NOMO-1 treated with DMSO at 0.1 percent for 48 hours (cell line): ENCODE results near the gene DLK2.

Experiments used
- DNase-seq: peaks from one replicate; lab custom pipeline; 2025; ENCODE audit not compliant: unreplicated experiment; lab: John Stamatoyannopoulos, UW

Gene DLK2

GRCh38 chr6:43454290-43454695 is 1.1 kb downstream of the DLK2 start:
- DNase-seq = no peak

GRCh38 chr6:43453831-43454230 is 1.5 kb downstream of the DLK2 start:
- DNase-seq = no peak

- DNase-seq = no peak
These were observed 2.5 kb downstream of the DLK2 start for GRCh38 chr6:43452896-43453295.

DNA sequence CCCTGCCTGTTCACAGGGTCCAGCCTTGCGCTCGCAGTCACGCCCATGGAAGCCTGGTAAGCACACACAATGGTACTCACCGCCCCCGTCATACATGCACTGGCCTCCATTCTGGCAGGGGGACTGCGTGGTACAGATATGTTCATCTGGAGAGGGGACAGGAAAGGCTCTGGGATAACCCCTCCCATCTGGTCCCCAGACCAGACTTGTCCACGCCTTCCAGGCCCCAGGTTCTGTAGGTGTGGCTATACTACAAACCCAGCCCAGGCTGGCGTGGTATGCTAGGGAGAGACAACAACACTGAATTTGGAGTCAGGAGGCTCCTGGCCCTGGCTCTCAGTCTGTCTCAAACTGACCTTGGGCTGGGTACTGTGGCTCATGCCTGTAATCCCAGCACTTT is 3.4 kb downstream of the DLK2 start:
- DNase-seq = no peak

GRCh38 chr6:43451348-43451747 is 4.0 kb downstream of the DLK2 start:
- no peak for DNase-seq

DNA sequence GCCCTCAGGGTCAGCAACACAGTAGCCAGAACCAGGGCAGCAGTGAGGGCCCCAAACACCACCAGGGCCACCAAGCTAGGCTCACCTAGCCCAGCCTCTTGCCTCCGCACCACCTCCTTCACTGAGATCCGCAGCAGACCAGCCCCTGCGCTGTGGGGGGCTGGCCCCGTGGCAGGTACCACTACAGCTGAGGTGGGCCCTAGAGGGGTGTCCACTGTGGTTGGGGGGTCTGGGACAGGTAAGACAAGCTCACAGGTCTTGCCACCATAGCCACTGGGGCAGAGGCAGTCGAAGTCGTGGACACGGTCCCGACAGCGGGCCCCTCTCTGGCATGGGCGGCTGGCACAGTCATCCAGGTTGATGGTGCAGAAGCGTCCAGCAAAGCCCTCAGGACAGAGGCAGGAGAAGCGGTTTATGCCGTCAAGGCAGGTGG is 4.6 kb downstream of the DLK2 start:
- DNase-seq = no peak

DNA sequence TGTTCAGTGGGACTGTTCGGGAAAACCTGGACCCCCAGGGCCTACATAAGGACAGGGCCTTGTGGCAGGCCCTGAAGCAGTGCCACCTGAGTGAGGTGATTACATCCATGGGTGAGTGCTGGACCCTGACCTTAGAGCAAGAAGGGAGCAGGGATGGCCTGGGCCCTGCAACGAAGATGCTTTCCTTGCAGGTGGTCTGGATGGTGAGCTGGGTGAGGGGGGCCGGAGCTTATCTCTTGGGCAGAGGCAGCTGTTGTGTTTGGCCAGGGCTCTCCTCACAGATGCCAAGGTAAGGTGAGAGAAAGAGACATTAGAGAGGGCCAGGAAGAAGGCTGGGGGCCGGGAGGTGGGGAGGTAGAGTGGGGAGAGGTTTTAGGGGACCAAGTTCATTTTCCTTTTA is 6.4 kb downstream of the DLK2 start:
- no peak for DNase-seq

DNA sequence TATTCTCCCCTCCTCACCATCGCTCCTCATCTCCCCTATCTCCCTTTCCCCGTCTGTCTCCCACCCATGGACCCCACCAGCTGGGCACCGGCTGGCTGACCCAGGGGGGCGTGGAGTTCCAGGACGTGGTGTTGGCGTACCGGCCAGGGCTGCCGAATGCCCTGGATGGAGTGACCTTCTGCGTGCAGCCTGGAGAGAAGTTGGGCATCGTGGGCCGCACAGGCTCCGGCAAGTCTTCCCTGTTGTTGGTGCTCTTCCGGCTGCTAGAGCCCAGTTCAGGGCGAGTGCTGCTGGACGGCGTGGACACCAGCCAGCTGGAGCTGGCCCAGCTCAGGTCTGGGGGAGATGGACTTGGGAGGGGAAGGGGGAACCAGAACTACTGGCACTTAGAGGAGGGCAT is 7.7 kb downstream of the DLK2 start:
- DNase-seq = no peak

DNA sequence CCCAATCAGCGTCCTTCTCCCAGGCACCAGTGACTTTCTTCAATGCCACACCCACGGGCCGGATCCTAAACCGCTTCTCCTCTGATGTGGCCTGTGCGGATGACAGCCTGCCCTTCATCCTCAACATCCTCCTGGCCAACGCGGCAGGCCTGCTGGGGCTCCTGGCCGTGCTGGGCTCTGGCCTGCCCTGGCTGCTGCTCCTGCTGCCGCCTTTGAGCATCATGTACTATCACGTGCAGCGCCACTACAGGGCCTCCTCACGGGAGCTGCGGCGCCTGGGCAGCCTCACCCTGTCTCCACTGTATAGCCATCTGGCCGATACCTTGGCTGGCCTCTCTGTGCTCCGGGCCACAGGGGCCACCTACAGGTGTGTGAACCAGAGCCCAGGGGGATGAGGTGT is 9.8 kb downstream of the DLK2 start:
- no peak for DNase-seq

GRCh38 chr6:43444582-43444981 is 10.8 kb downstream of the DLK2 start:
- no peak for DNase-seq

GRCh38 chr6:43444036-43444435 is 11.3 kb downstream of the DLK2 start:
- no peak for DNase-seq

GRCh38 chr6:43442935-43443334 is 12.4 kb downstream of the DLK2 start:
- DNase-seq = no peak

DNA sequence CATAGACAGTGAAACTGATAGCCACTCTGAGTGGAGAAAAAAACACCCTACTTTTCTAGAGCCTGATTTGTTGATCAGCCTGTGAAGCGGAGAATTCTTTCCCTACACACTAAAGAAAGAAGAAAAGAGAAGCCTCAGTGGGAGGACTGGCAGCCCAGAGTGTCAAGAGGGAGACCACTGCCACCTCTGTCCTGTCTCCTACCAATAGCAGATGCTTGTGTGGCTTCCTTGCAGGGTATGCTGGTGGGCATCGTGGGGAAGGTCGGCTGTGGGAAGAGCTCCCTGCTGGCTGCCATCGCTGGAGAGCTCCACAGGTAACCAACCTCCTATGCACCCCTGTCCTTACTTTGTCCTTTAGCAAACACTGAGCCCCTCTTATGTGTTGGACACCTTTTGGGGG is 17.6 kb downstream of the DLK2 start:
- no peak for DNase-seq

- no peak for DNase-seq
These were observed 18.6 kb downstream of the DLK2 start for GRCh38 chr6:43436577-43437282.

DNA sequence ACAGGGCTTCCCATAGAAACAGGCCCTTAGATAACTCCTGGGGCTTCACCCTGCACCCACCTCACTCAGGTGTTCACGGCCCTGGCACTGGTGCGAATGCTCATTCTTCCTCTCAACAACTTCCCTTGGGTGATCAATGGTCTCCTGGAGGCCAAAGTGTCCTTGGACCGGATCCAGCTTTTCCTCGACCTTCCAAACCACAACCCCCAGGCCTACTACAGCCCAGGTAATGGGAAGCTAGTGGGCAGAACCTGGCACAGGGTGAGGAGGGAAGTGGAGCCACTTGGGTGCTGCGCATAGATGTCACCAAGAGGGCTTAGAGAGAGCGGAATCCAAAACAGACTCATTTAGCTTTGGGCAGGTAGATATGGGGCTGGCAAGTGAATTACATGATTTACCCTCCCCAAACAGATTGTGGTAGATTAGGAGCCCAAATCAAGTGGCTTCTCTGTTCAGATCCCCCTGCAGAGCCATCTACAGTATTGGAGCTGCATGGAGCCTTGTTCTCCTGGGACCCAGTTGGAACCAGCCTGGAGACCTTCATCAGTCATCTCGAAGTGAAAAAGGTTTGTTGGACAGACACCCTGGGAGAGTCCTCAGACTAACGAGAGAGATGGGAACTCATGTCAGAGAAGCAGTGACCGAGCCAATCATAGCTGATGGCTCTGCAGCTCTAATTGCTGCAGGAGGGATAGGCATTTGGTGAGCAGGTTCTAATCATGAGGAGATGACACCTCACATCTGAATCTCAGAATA is 19.5 kb downstream of the DLK2 start:
- DNase-seq = no peak

- no peak for DNase-seq
These were observed 20.4 kb downstream of the DLK2 start for GRCh38 chr6:43434943-43435342.

- no peak for DNase-seq
These were observed 21.1 kb downstream of the DLK2 start for GRCh38 chr6:43434001-43434840.

GRCh38 chr6:43433148-43433547 is 22.2 kb downstream of the DLK2 start:
- no peak for DNase-seq

DNA sequence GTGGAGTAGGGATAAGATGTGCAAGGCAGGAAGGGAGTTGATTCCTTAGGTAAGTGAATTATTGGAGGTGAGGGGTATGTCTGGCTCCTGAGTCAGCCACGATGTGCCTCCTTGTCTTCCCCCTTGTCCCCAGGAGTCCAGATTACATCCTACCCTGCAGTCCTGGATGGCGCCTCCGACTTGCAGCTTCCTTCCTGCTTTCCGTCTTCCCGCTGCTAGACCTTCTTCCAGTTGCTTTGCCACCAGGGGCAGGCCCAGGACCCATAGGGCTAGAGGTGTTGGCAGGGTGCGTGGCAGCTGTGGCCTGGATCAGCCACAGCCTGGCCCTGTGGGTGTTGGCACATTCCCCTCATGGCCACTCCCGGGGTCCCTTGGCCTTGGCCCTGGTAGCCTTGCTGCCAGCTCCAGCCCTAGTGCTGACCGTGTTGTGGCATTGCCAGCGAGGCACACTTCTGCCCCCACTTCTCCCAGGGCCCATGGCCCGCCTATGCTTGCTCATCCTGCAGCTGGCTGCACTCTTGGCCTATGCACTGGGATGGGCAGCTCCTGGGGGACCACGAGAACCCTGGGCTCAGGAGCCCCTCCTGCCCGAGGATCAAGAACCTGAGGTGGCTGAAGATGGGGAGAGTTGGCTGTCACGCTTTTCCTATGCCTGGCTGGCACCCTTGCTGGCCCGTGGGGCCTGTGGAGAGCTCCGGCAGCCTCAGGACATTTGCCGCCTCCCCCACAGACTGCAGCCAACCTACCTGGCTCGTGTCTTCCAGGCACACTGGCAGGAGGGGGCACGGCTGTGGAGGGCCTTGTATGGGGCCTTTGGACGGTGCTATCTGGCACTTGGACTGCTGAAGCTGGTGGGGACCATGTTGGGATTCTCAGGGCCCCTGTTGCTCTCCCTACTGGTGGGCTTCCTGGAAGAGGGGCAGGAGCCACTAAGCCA is 23.1 kb downstream of the DLK2 start:
- DNase-seq = no peak

GRCh38 chr6:43428874-43429273 is 26.5 kb downstream of the DLK2 start:
- DNase-seq = no peak

DNA sequence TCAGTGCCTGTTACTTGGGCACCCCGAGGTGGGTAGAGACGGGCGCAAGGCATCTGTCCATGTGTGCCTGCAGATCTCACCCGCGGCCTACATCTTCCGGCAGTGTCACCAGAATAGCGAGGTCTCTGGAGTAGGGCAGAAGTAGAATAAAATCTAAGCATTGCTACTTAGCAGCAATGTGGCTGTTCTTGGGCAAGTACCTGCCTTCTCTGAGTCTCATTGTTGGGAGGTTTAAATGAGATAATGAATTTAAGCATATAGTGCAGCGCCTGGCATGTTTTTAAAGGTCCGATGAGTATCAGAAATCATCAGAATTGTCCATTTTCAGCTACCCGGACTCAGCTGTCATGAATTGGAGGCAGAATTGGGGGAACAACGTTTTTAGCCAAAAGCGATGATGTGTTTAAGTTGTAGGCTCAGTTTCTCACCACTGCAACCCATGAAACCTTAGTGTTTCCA is 27.2 kb downstream of the DLK2 start:
- DNase-seq = no peak
